PC-3 (cell line): Measurements from ENCODE around the gene KLF16.

ENCODE experiments used
- EZH2 ChIP-seq: fragments of 300-600 bp; sonication (generic); IDR thresholded peaks from one replicate; pipeline ENCODE4 v1.6.1; 2017; ENCODE audit warnings: antibody characterized with exemption, mild to moderate bottlenecking, low read length; ENCODE audit not compliant: unreplicated experiment
- EZH2phosphoT487 ChIP-seq: fragments of 300-600 bp; sonication (generic); IDR thresholded peaks from 2 replicates; pipeline ENCODE4 v1.6.1; 2018; ENCODE audit warnings: mild to moderate bottlenecking, antibody characterized with exemption, low read length, borderline replicate concordance
- TF ChIP-seq, protein P1 (sequence below): fragments of 300-600 bp; sonication (generic); conservative IDR thresholded peaks from 2 replicates; pipeline ENCODE4 v1.5.1; 2017; ENCODE audit warnings: antibody characterized with exemption, low read depth, mild to moderate bottlenecking, low read length

- TF ChIP-seq, protein P1, sequence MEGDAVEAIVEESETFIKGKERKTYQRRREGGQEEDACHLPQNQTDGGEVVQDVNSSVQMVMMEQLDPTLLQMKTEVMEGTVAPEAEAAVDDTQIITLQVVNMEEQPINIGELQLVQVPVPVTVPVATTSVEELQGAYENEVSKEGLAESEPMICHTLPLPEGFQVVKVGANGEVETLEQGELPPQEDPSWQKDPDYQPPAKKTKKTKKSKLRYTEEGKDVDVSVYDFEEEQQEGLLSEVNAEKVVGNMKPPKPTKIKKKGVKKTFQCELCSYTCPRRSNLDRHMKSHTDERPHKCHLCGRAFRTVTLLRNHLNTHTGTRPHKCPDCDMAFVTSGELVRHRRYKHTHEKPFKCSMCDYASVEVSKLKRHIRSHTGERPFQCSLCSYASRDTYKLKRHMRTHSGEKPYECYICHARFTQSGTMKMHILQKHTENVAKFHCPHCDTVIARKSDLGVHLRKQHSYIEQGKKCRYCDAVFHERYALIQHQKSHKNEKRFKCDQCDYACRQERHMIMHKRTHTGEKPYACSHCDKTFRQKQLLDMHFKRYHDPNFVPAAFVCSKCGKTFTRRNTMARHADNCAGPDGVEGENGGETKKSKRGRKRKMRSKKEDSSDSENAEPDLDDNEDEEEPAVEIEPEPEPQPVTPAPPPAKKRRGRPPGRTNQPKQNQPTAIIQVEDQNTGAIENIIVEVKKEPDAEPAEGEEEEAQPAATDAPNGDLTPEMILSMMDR: peak; percentile 82
- TF ChIP-seq EZH2: no peak
- no peak for TF ChIP-seq EZH2phosphoT487
These were observed 37.3 kb downstream of the KLF16 start for GRCh38 chr19:1825909-1826556.
